Spleen (tissue), 11 donors: ENCODE measurements around the gene MINDY4. TPM values are rescaled to one million over a fixed set of nuclear protein-coding genes. Genes with fewer than 3 reads are reported as not detected.

ENCODE experiments used
- DNase-seq: peaks from one replicate; pipeline ENCODE4 v3.0.0-alpha.2; 2020
- H3K27ac ChIP-seq, 8 donors: fragments of 200-600 bp; sonication (generic) in 7 of 8; 1 replicate in 4 of 8; 2 replicates in 4 of 8; pipeline versions ENCODE4 v1.5.0 to v1.8.0; 2016 to 2021; ENCODE audit warnings: inconsistent platforms in 4 of 8, mild to moderate bottlenecking in 4 of 8, moderate library complexity in 1 of 8
- H3K27me3 ChIP-seq, 7 donors: fragments of 200-600 bp; sonication (generic) in 6 of 7; replicated peaks in 1 of 7; 1 replicate in 4 of 7; 2 replicates in 3 of 7; pipeline versions ENCODE4 v1.5.0 to v1.8.0; 2016 to 2021; ENCODE audit warnings: inconsistent platforms in 3 of 7, mild to moderate bottlenecking in 1 of 7
- H3K36me3 ChIP-seq, 6 donors: fragments of 200-600 bp; sonication (generic) in 5 of 6; 1 replicate in 4 of 6; 2 replicates in 2 of 6; pipeline versions ENCODE4 v1.5.0 to v1.8.0; 2016 to 2021; ENCODE audit warnings: inconsistent platforms in 2 of 6
- H3K4me1 ChIP-seq, 6 donors: fragments of 200-600 bp; sonication (generic) in 5 of 6; 1 replicate in 3 of 6; 2 replicates in 3 of 6; pipeline versions ENCODE4 v1.5.0 to v1.8.0; 2016 to 2021; ENCODE audit warnings: inconsistent platforms in 3 of 6
- H3K4me3 ChIP-seq, 8 donors: fragments of 200-600 bp; sonication (generic) in 7 of 8; 1 replicate in 4 of 8; 2 replicates in 4 of 8; pipeline versions ENCODE4 v1.5.0 to v1.8.0; 2016 to 2021; ENCODE audit warnings: inconsistent platforms in 4 of 8, mild to moderate bottlenecking in 4 of 8, moderate library complexity in 2 of 8
- H3K9me3 ChIP-seq, 8 donors: fragments of 200-600 bp; sonication (generic) in 7 of 8; 1 replicate in 4 of 8; 2 replicates in 4 of 8; pipeline versions ENCODE4 v1.5.0 to v1.8.0; 2016 to 2021; ENCODE audit warnings: inconsistent platforms in 4 of 8
- CTCF ChIP-seq, 11 experiments: fragments of 200-600 bp in 7 of 11; fragments of 450-650 bp in 4 of 11; sonication (generic) in 4 of 11; IDR thresholded peaks in 8 of 11; conservative IDR thresholded peaks in 3 of 11; 1 replicate in 7 of 11; 2 replicates in 4 of 11; pipeline versions ENCODE4 v1.4.0 to v1.8.0; 2016 to 2021; ENCODE audit warnings: antibody characterized with exemption in 11 of 11, inconsistent platforms in 4 of 11, mild to moderate bottlenecking in 1 of 11
- POLR2A ChIP-seq, 3 donors: fragments of 450-650 bp; IDR thresholded peaks; one replicate each; pipeline ENCODE4 v1.5.1; 2017; ENCODE audit warnings: antibody characterized with exemption in 3 of 3, mild to moderate bottlenecking in 1 of 3
- POLR2AphosphoS5 ChIP-seq, 3 donors: sonication (generic); formaldehyde crosslinking; IDR thresholded peaks; one replicate each; pipeline ENCODE4 v1.5.1; 2017; ENCODE audit warnings: antibody characterized with exemption in 3 of 3
- WGBS, 5 donors: extraction: QIAGEN DNeasy Blood & Tissue Kit in 3 of 5; methylation state at CpG; one replicate each; pipeline versions ENCODE4 v1.1.5 to v1.1.7; 2013 to 2018; 5-methylcytosine and 5-hydroxymethylcytosine counted together
- intact Hi-C: fragments of 100-400 bp; cut with DNase I; formaldehyde crosslinking; loops from one replicate; pipeline ENCODE4 v1.15.0; 2023; ENCODE audit warnings: low total_unique reads
- polyA plus RNA-seq, 3 donors: library from polyadenylated mRNA; stranded (reverse); fragments of 200-250 nt; gene quantifications; one replicate each; pipeline ENCODE4 v1.2.1, GENCODE V29; 2013
- total RNA-seq, 7 donors: library from RNA; depleted of rRNA in 3 of 7; stranded (reverse); fragments of >200 nt in 3 of 7; fragmentation: NEBNext Ultra II Directional in 4 of 7; extraction: Animal tissue kit (Norgen Biotek cat#: 25700) in 4 of 7; gene quantifications; one replicate each; pipeline versions ENCODE4 v1.1.0 to v1.2.1, GENCODE V29; 2016 to 2021
- donor health status: healthy with polysubstance abuse.
- donor health status: DM: no; HTN: no; CAD: no; lungs with moderate emphysema.
- donor health status: DM: no; HTN: no; CAD: no.
- donor health status: Bipolar disorder and iron deficiency.
- donor health status: healthy.
- donor health status: DM: no; HTN: no; CAD: no.
- donor health status: DM: yes; HTN: yes; CAD: no.

The MINDY4 gene
- total and polyA plus RNA-seq, 10 donors = 0.63 to 7.0 (median 3.0) TPM

DNA sequence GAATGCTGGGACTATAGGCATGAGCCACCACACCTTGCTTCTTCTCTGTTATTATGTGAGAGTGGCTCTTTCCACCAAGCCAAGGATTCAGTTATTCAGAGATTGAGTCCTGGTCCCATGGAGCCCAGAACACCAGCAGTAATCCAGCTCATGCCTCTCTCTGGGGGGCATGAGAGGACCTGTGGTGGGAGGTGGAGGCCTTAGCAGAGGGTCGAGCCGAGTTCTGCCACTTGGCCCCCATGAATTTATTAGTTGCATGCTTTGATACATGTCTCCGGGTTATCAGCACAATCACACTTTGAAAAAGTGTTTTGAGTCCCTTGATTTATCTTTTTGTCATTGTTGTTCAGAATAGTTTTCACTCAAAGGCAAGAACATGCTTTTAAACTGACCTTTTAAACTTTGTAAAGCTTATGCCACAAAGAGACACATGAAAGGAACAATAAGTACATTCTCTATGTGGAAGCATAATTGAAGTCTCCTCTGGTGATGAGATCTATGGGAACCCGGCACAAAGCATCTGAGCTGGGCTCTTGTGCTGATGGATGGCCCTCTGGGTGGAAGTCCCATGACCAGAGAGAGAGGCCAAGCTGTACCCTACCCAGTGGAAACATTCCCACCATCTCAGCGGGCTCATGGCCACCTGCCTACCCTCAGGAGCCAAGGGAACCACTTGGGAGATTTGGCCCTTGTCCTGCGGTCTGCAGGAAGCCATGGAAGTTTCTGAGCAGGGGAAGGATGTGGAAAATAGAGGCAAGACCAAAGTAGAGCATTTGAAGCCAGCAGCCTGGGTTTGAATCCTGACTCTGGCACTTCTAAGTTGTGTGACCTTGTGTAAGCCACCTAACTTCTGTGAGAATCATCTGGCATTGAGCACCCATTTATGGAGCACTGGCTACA is 53.9 kb downstream of the MINDY4 start:
- Histone ChIP-seq H3K27me3 (no peaks in the 10 kb centered on the region), H3K36me3 (peaks cover 0 to 8% (median 0%) of the 10 kb centered on the region in 6 donors), H3K27ac (no peak overlapping the region), H3K4me3 (no peak overlapping the region), H3K9me3 (peaks cover 0 to 6% (median 1%) of the 10 kb centered on the region in 8 donors), H3K4me1 (no peaks in the 10 kb centered on the region)
- WGBS, 5 donors = 87 to 95% (median 89%) methylated on average over 6 of the region's 6 CpGs
- no peak for DNase-seq
- intact Hi-C loops = no loop called here
- TF ChIP-seq POLR2AphosphoS5 (IDR thresholded peaks at IDR 0.05) (no peak), CTCF (IDR thresholded peaks at IDR 0.05 in 8 of 11, conservative IDR thresholded peaks at IDR 0.05 in 3 of 11) (no peak), POLR2A (IDR thresholded peaks at IDR 0.05) (no peak)

GRCh38 chr7:30826181-30826580 is 55.0 kb downstream of the MINDY4 start:
- Histone ChIP-seq H3K4me3 (no peak overlapping the region), H3K36me3 (peaks cover 0 to 8% (median 0%) of the 10 kb centered on the region in 6 donors), H3K27ac (no peak overlapping the region), H3K4me1 (no peaks in the 10 kb centered on the region), H3K9me3 (peaks cover 0 to 17% (median 8%) of the 10 kb centered on the region in 8 donors), H3K27me3 (no peaks in the 10 kb centered on the region)
- WGBS, 5 donors = 88 to 94% (median 93%) methylated on average over 7 of the region's 7 CpGs
- intact Hi-C loops = no loop called here
- no peak for DNase-seq
- TF ChIP-seq CTCF (IDR thresholded peaks at IDR 0.05 in 8 of 11, conservative IDR thresholded peaks at IDR 0.05 in 3 of 11) (no peak), POLR2AphosphoS5 (IDR thresholded peaks at IDR 0.05) (no peak), POLR2A (IDR thresholded peaks at IDR 0.05) (no peak)

DNA sequence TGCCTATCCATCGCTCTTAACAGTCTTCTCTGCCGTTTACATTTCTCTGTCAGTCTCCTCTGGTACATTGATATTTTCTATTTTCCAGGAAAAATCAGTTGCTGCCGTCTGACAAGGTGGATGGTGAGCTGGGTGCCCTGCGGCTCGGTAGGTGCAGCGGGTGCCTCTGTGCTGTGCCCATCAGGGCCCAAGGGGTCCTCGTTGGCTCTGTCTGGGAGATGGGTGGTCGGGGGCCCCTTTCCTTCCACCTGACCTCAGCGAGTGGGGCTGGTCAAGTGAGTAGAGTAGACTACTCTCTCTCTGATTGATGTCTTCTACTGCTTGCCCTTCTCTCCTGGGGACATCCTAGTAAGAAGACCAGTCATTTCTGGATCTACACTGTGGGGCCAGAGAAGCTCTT is 57.4 kb downstream of the MINDY4 start:
- no peak for DNase-seq
- 87 to 96% (median 92%) methylated on average over 9 of the region's 9 CpGs for WGBS, 5 donors
- no peaks in the 10 kb centered on the region for H3K4me1 ChIP-seq
- no peak overlapping the region for H3K4me3 ChIP-seq
- H3K9me3 ChIP-seq = peaks cover 0 to 40% (median 22%) of the 10 kb centered on the region in 8 donors
- H3K27ac ChIP-seq = no peak overlapping the region
- intact Hi-C loops = no loop called here
- H3K36me3 ChIP-seq = peaks cover 0 to 14% (median 0%) of the 10 kb centered on the region in 6 donors
- H3K27me3 ChIP-seq = no peaks in the 10 kb centered on the region
- TF ChIP-seq CTCF (IDR thresholded peaks at IDR 0.05 in 8 of 11, conservative IDR thresholded peaks at IDR 0.05 in 3 of 11) (no peak), POLR2AphosphoS5 (IDR thresholded peaks at IDR 0.05) (no peak), POLR2A (IDR thresholded peaks at IDR 0.05) (no peak)

DNA sequence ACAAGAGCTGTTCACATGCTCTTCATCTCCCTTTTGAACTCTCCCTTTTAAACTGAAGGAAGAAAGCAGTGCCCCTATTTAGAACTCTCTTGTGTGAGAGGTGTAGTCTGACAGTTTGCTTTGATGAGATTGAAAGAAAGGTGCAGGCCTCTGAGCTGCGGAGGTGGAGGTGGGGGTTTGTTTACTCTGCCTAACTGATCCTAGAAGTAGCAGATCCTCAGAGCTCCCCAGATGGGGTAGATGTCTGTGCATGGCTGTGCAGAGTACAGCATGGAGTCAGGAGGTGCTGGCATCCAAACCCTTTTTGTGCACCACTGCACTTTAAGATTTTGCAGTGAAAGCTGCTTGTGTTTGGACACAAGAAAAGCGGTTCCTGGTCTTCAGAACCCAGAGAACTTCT is 58.3 kb downstream of the MINDY4 start:
- Histone ChIP-seq H3K27ac (no peak overlapping the region), H3K4me1 (no peaks in the 10 kb centered on the region), H3K36me3 (peaks cover 0 to 21% (median 0%) of the 10 kb centered on the region in 6 donors), H3K27me3 (no peaks in the 10 kb centered on the region), H3K4me3 (no peak overlapping the region), H3K9me3 (peaks cover 5 to 49% (median 31%) of the 10 kb centered on the region in 8 donors)
- intact Hi-C loops = no loop called here
- DNase-seq = no peak
- WGBS, 5 donors = 71 to 87% (median 81%) methylated on average over 2 of the region's 2 CpGs
- TF ChIP-seq POLR2AphosphoS5 (IDR thresholded peaks at IDR 0.05) = no peak
- TF ChIP-seq POLR2A (IDR thresholded peaks at IDR 0.05) = no peak
- TF ChIP-seq CTCF (IDR thresholded peaks at IDR 0.05 in 8 of 11, conservative IDR thresholded peaks at IDR 0.05 in 3 of 11) = no peak
